Lower lobe of right lung (tissue), 2 donors: Measurements from ENCODE around the gene PKM. TPM values are rescaled to one million over a fixed set of nuclear protein-coding genes. Genes with fewer than 3 reads are reported as not detected.
A peak's percentile ranks its signal among the peaks of the same experiment; 100 is the strongest.

ENCODE experiments used
- ATAC-seq, 2 donors: fragments of 200-7000 bp; cut with Tn5 transposase; one replicate each; pipeline ENCODE4 v1.9.1; 2020 to 2022; ENCODE audit warnings: mild to moderate bottlenecking in 2 of 2, moderate library complexity in 2 of 2
- DNase-seq: peaks from one replicate; pipeline ENCODE4 v3.0.0-alpha.2; 2020
- H3K27ac ChIP-seq: fragments of 200-600 bp; one replicate; pipeline ENCODE4 v1.8.0; 2022
- H3K27me3 ChIP-seq: fragments of 200-600 bp; one replicate; pipeline ENCODE4 v1.8.0; 2022; ENCODE audit warnings: low read depth
- H3K36me3 ChIP-seq: fragments of 200-600 bp; one replicate; pipeline ENCODE4 v1.8.0; 2022; ENCODE audit warnings: mild to moderate bottlenecking
- H3K4me1 ChIP-seq: fragments of 200-600 bp; one replicate; pipeline ENCODE4 v1.8.0; 2022
- H3K4me3 ChIP-seq: fragments of 200-600 bp; one replicate; pipeline ENCODE4 v1.8.0; 2022; ENCODE audit warnings: mild to moderate bottlenecking
- H3K9me3 ChIP-seq: fragments of 200-600 bp; one replicate; pipeline ENCODE4 v1.8.0; 2022
- intact Hi-C: fragments of 100-400 bp; cut with DNase I; formaldehyde crosslinking; loops from one replicate; pipeline ENCODE4 v1.11.0; 2022
- total RNA-seq: library from RNA; stranded (reverse); fragmentation: NEBNext Ultra II Directional; extraction: Animal tissue kit (Norgen Biotek cat#: 25700); gene quantifications from one replicate; pipeline ENCODE4 v1.2.1, GENCODE V29; 2021
- TF ChIP-seq, protein P1 (sequence below): fragments of 200-600 bp; IDR thresholded peaks from one replicate; pipeline ENCODE4 v1.8.0; 2022; ENCODE audit warnings: antibody characterized with exemption, mild to moderate bottlenecking
- donor health status: DM: no; HTN: yes; CAD: no; lungs with severe emphysema.

The PKM gene
- total RNA-seq, 1 donor from 2014 or later: 443 TPM

DNA sequence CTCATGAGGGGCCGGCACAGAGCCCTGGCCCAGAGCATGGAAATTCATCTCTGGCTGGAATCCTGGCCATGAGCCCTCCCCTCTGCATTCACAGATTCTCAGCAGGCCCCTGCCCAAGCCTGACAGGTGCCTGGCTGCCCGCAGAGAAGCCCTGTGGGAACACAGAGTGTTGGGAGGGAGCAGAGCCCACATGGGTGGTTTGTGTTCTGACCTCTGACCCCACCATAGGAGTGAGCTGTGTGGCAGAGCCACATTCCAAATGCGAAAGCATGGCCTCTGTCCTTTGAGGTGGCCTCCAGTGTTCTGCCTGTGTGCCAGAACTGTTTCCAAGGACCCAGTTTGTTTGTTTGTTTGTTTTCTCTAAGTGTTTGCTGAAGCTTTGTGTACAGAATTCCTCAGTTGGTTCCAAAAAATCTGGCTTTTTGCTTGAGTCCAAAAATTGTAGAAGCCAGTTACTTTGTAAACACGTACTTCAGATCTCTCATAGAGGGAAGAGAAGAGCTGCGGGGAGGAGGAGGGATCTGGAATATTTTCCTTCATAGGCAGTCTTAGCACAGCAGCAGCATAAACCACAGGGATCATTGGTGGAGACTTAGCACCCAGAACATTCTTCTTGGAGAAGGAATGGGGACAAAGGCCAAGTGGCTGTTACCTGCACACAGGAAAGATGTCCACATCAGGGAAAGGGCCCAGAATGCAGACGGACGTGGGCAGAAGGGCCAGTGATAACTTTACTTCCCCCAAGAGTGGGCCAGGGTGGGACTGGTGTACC lies 69.4 kb downstream of the PKM start:
- ATAC-seq (peak; percentile 87 to 88), DNase-seq (peak; percentile 49)
- peak overlapping the region; percentile 64 for H3K27ac ChIP-seq
- H3K27me3 ChIP-seq: no peaks in the 10 kb centered on the region
- TF ChIP-seq, protein P1, sequence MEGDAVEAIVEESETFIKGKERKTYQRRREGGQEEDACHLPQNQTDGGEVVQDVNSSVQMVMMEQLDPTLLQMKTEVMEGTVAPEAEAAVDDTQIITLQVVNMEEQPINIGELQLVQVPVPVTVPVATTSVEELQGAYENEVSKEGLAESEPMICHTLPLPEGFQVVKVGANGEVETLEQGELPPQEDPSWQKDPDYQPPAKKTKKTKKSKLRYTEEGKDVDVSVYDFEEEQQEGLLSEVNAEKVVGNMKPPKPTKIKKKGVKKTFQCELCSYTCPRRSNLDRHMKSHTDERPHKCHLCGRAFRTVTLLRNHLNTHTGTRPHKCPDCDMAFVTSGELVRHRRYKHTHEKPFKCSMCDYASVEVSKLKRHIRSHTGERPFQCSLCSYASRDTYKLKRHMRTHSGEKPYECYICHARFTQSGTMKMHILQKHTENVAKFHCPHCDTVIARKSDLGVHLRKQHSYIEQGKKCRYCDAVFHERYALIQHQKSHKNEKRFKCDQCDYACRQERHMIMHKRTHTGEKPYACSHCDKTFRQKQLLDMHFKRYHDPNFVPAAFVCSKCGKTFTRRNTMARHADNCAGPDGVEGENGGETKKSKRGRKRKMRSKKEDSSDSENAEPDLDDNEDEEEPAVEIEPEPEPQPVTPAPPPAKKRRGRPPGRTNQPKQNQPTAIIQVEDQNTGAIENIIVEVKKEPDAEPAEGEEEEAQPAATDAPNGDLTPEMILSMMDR: no peak
- H3K4me1 ChIP-seq: peaks cover 20% of the 10 kb centered on the region
- intact Hi-C loops: no loop called here
- no peaks in the 10 kb centered on the region for H3K9me3 ChIP-seq
- no peaks in the 10 kb centered on the region for H3K36me3 ChIP-seq
- no peak overlapping the region for H3K4me3 ChIP-seq

DNA sequence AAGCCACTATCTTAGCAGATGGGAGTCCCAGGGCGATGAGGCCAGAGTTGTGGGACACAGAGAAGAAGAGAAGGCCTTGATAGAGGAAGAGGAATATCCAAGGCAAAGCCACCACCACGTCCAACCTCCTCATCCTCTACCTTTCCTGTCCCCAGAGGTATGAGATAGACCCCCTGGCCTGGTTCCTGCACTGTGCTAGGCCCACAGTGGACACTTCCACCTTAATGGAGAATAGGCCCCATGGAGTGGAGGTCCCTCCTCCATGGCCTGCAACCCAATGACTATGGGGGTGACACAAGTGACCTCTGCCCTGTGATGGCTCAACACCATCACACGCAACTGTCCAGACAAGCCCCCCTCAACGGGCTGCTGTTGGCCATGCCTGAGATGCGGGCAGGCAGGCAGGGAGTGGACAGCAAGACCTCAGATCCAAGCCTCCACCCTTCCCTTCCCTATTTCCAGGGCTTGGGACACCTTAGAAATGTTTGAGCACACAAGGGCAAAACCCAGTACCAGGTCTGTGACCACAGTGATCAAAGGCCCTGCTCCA lies 70.2 kb downstream of the PKM start:
- TF ChIP-seq, protein P1: no peak
- DNase-seq (no peak), ATAC-seq (no peak)
- Histone ChIP-seq H3K27me3 (no peaks in the 10 kb centered on the region), H3K27ac (peak overlapping the region; percentile 64), H3K4me1 (peaks cover 21% of the 10 kb centered on the region), H3K9me3 (no peaks in the 10 kb centered on the region), H3K36me3 (no peaks in the 10 kb centered on the region), H3K4me3 (no peak overlapping the region)
- intact Hi-C loops: no loop called here

DNA sequence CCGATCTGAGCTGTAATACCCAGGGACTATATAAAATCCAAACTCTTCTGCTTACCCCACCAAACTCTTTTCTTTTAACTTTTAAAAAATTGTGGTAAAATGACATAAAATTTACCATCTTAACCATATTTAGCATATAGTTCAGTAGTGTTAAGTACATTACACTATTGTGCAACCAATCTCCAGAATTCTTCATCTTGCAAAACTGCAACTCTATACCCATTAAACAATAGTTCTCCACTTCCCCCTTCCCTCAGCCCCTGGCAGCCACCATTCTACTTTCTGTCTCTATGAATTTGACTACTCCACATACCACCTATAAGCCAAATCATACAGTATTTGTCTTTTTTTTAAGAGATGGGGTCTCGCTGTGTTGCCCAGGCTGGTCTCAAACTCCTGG lies 74.1 kb downstream of the PKM start:
- no peak for DNase-seq
- TF ChIP-seq, protein P1: no peak
- H3K4me1 ChIP-seq: peaks cover 46% of the 10 kb centered on the region
- intact Hi-C loops: no loop called here
- ATAC-seq: no peak
- H3K36me3 ChIP-seq: no peaks in the 10 kb centered on the region
- H3K27me3 ChIP-seq: no peaks in the 10 kb centered on the region
- peak overlapping the region; percentile 63 for H3K4me3 ChIP-seq
- peak overlapping the region; percentile 79 for H3K27ac ChIP-seq
- H3K9me3 ChIP-seq: no peaks in the 10 kb centered on the region

DNA sequence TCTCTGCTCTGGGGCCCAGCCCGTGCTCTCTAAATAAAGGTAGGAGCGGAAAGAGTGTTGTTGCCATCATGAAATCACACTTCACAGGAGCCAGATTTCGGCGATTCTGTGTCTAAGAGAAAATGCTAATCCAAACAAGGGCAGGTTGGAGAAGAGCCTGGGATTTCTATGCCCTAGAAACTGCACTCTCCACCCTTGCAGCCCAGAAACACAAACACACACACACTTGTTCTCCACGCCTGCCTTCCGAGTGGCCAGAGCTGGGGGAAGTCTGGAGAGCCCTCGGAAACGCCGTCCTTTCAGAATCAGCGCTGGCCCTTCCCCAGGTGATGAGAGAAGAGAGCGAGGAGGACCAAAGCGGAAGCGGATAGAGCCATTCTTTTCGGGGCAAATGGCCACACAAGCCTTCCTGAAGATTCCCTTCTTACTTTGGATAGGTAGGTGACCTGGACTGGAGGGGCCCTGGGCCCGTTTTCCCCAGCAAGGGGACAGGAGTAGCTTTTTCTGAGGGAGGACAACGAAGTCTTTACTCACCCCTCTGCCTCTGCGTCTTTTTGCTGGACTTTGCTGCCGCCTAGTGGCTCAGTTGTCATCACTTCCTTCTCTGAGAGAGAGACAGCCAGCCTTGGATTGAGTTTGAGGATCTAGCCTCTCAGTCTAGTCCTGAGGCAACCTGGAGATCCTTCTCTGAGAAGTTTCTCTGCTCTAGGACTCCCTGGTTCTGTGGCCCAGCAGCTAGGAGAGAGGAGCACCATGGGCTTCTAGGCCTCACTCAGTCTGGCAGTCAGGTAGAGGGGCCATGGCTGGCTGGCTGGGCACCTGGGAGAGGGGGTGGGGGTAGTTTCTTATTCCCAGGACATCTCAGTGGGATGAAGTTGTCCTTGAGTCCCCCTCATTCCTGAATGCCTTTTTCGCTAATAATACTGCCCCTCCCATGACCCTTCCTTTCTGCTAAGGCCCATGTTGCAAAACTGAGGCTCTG lies 75.1 kb downstream of the PKM start:
- peak overlapping the region; percentile 79 for H3K27ac ChIP-seq
- H3K4me3 ChIP-seq: peak overlapping the region; percentile 63
- H3K27me3 ChIP-seq: no peaks in the 10 kb centered on the region
- ATAC-seq (peak; percentile 87 to 88), DNase-seq (peak; percentile 85)
- intact Hi-C loops: no loop called here
- TF ChIP-seq, protein P1: peak; percentile 84
- H3K9me3 ChIP-seq: no peaks in the 10 kb centered on the region
- no peaks in the 10 kb centered on the region for H3K36me3 ChIP-seq
- H3K4me1 ChIP-seq: peaks cover 38% of the 10 kb centered on the region

DNA sequence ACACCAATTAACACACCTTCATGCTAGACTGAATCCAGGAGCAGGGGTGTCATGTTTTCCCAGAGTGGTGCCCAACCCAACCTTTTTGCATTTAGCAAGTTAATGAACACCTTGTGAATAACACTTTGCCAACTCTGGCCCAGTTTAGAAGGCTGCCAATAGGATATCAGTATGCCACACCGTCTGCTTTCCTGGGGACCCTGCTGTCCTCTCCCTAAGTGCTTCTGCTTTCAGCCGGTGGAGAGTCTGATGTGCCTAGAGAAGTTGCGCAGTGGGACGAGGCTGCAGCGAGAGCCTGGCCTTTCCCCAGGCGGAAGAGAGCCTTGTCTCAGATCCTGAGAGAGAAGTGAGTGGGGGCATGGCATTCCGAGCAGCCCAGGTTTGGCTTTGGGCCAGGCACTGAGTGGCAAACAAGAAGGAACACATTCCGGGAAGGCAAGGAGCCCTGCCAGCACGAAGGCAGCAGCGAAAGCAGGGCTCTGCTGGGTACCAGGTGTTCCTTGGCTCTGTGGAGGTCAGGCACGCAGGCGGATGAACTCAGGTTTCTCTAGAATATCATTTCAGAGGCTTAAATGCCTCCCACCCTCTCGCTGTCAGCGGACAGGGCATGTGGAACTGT lies 75.9 kb downstream of the PKM start:
- H3K27me3 ChIP-seq: no peaks in the 10 kb centered on the region
- intact Hi-C loops: no loop called here
- no peaks in the 10 kb centered on the region for H3K9me3 ChIP-seq
- no peaks in the 10 kb centered on the region for H3K36me3 ChIP-seq
- DNase-seq: peak; percentile 95
- peaks cover 36% of the 10 kb centered on the region for H3K4me1 ChIP-seq
- peak overlapping the region; percentile 63 for H3K4me3 ChIP-seq
- TF ChIP-seq, protein P1: no peak
- ATAC-seq: peak; percentile 89 to 91
- peak overlapping the region; percentile 79 for H3K27ac ChIP-seq
